NB4 (cell line): ENCODE data around the gene AGBL1.

ENCODE experiments used
- CTCF ChIP-seq: IDR thresholded peaks from one replicate; pipeline ENCODE4 v1.5.1; 2012; ENCODE audit warnings: low read depth, low read length
- MYC ChIP-seq: IDR thresholded peaks from 2 replicates; pipeline ENCODE4 v1.6.1; 2011; ENCODE audit warnings: low read depth, low read length
- POLR2A ChIP-seq: IDR thresholded peaks from 2 replicates; pipeline ENCODE4 v1.6.1; 2011; ENCODE audit warnings: mild to moderate bottlenecking; ENCODE audit not compliant: insufficient read length; ENCODE audit errors: extremely low read depth

- TF ChIP-seq CTCF (no peak), POLR2A (no peak), MYC (no peak)
These were observed 799.9 kb downstream of the AGBL1 start for GRCh38 chr15:86879250-86880229.
